GM10248 (cell line): ENCODE data around the gene VSX2.

Experiments used
- CTCF ChIA-PET: fragments of 300-600 bp; sonication (Branson Sonifier 250); formaldehyde crosslinking; extraction: SDS; loops from one replicate; lab custom pipeline; 2021; ENCODE audit warnings: antibody characterized with exemption; lab: Yijun Ruan, JAX
- POLR2A ChIA-PET: fragments of 350-650 bp; sonication (Branson Sonifier 250); formaldehyde crosslinking; extraction: SDS; loops from one replicate; lab custom pipeline; 2020; ENCODE audit warnings: antibody characterized with exemption; lab: Yijun Ruan, JAX
- DNase-seq: peaks from one replicate; pipeline ENCODE4 v3.0.0; 2012; ENCODE audit errors: extremely low spot score
- TF ChIP-seq, protein P1 (sequence below): IDR thresholded peaks from 2 replicates; pipeline ENCODE4 v1.5.1; 2012; ENCODE audit warnings: mild to moderate bottlenecking, low read depth; ENCODE audit errors: extremely low read depth, missing control alignments, control extremely low read depth

VSX2 gene

DNA sequence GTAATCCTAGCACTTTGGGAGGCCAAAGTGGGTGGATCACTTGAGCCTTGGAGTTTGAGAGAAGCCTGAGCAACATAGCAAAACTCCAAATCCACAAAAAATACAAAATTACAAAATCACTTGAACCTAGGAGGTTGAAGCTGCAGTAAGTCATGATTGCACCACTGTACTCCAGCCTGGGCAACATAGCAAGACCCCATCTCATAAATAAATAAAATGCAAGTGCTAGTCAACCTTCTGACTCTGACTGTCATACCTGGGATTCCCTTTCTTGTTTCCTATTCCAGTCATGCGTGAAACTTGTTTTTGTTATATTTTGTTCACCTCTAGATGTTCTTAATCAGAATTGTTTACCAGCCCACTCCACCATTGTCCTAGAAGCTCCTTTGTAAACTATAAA lies 32.1 kb downstream of the VSX2 start:
- POLR2A ChIA-PET = no interaction called here
- CTCF ChIA-PET = interaction anchor here (6.7 kb wide), 1 partner anchor 14 kb away, joined by 38 read pairs; no protein-coding TSS in a partner anchor
- DNase-seq = no peak
- TF ChIP-seq, protein P1, sequence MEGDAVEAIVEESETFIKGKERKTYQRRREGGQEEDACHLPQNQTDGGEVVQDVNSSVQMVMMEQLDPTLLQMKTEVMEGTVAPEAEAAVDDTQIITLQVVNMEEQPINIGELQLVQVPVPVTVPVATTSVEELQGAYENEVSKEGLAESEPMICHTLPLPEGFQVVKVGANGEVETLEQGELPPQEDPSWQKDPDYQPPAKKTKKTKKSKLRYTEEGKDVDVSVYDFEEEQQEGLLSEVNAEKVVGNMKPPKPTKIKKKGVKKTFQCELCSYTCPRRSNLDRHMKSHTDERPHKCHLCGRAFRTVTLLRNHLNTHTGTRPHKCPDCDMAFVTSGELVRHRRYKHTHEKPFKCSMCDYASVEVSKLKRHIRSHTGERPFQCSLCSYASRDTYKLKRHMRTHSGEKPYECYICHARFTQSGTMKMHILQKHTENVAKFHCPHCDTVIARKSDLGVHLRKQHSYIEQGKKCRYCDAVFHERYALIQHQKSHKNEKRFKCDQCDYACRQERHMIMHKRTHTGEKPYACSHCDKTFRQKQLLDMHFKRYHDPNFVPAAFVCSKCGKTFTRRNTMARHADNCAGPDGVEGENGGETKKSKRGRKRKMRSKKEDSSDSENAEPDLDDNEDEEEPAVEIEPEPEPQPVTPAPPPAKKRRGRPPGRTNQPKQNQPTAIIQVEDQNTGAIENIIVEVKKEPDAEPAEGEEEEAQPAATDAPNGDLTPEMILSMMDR = no peak

GRCh38 chr14:74275241-74275841 lies 36.1 kb downstream of the VSX2 start:
- no peak for DNase-seq
- POLR2A ChIA-PET = no interaction called here
- CTCF ChIA-PET = interaction anchor here (0.8 to 1.9 kb wide), 4 partner anchors 9 to 24 kb away, joined by 3 to 7 read pairs (median 4); no protein-coding TSS in a partner anchor
- TF ChIP-seq, protein P1 = no peak

GRCh38 chr14:74278080-74278479 lies 38.8 kb downstream of the VSX2 start:
- ChIA-PET POLR2A (no interaction called here), CTCF (interaction anchor here (0.9 to 2.2 kb wide), 9 partner anchors 13 to 165 kb away, joined by 3 to 8 read pairs (median 3); no protein-coding TSS in a partner anchor)
- TF ChIP-seq, protein P1 = no peak
- no peak for DNase-seq

DNA sequence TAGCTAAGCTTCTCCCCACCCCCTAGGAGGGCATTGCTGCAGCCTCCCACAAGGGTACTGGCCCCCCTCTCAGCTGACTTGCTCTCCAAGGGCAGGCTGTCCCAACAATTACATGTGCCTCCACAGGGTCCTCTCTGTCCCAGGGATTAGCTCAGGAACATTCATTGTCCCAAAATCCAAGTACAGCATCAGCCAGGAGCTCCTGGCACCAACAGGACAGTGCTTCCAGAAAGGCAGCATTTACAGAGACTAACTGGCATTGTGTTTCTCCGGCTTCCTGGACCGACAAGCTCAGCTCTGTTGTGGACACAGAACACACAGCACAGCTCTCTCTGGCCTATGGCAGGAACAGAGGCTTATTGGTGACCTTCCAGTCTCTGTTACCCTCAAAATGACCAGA lies 41.8 kb downstream of the VSX2 start:
- DNase-seq = no peak
- TF ChIP-seq, protein P1 = no peak
- POLR2A ChIA-PET = no interaction called here
- CTCF ChIA-PET = interaction anchor here (1.1 to 1.5 kb wide), 3 partner anchors 15 to 27 kb away, joined by 3 to 4 read pairs (median 3); no protein-coding TSS in a partner anchor

GRCh38 chr14:74286736-74287135 lies 47.5 kb downstream of the VSX2 start:
- DNase-seq = no peak
- TF ChIP-seq, protein P1 = no peak
- ChIA-PET POLR2A (no interaction called here), CTCF (interaction anchor here (0.8 to 2.7 kb wide), 5 partner anchors 8 to 34 kb away, joined by 3 to 9 read pairs (median 3); no protein-coding TSS in a partner anchor)

- POLR2A ChIA-PET = no interaction called here
- no peak for DNase-seq
- CTCF ChIA-PET = interaction anchor here (2.5 kb wide), 1 partner anchor 11 kb away, joined by 8 read pairs; no protein-coding TSS in a partner anchor
- TF ChIP-seq, protein P1 = no peak
Measured at GRCh38 chr14:74289801-74290200, 50.6 kb downstream of the VSX2 start.
